ENCODE measurements around the gene TBPL1.

The TBPL1 gene

DNA sequence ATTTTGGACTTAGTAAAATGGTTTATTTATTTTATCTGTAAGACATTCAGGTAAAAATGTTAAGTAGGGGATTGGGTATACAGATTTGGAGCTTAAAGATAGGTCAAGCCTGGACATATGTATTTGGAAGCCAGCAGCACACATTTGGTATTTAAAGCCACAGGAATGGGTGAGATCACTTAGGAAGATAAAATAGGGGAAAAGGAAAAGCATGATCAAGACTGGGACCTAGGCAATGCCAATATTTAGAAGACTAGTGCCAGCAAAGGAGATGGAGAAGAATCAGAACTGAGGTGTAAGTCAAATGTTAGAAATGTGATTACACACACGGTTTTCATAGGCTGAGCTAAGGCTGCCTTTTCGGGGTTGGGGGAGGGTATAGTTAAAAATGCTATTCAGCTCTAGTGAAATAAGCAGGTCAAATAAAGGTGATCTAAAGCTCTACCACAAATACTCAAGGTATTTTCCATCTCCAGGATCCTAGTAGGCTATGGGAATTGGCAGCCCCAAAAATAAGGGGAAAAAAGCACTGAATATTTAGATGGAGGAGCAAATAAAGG is 78.8 kb downstream of the TBPL1 start:
- Histone ChIP-seq H3K4me1 (ENCODE audit: control insufficient read depth in 1 of 2, insufficient read depth in 1 of 2, low read depth in 1 of 2, low read length in 1 of 2) (no peaks in the 10 kb centered on the region), H3K9me3 (no peaks in the 10 kb centered on the region), H3K4me3 (ENCODE audit: low read depth in 1 of 2, low read length in 1 of 2) (no peak overlapping the region), H3K27ac (no peak overlapping the region), H3K27me3 (peaks cover 10% of the 10 kb centered on the region), H3K36me3 (no peaks in the 10 kb centered on the region)
- TF ChIP-seq, protein P1, sequence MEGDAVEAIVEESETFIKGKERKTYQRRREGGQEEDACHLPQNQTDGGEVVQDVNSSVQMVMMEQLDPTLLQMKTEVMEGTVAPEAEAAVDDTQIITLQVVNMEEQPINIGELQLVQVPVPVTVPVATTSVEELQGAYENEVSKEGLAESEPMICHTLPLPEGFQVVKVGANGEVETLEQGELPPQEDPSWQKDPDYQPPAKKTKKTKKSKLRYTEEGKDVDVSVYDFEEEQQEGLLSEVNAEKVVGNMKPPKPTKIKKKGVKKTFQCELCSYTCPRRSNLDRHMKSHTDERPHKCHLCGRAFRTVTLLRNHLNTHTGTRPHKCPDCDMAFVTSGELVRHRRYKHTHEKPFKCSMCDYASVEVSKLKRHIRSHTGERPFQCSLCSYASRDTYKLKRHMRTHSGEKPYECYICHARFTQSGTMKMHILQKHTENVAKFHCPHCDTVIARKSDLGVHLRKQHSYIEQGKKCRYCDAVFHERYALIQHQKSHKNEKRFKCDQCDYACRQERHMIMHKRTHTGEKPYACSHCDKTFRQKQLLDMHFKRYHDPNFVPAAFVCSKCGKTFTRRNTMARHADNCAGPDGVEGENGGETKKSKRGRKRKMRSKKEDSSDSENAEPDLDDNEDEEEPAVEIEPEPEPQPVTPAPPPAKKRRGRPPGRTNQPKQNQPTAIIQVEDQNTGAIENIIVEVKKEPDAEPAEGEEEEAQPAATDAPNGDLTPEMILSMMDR (IDR thresholded peaks at IDR 0.05), result no peak

DNA sequence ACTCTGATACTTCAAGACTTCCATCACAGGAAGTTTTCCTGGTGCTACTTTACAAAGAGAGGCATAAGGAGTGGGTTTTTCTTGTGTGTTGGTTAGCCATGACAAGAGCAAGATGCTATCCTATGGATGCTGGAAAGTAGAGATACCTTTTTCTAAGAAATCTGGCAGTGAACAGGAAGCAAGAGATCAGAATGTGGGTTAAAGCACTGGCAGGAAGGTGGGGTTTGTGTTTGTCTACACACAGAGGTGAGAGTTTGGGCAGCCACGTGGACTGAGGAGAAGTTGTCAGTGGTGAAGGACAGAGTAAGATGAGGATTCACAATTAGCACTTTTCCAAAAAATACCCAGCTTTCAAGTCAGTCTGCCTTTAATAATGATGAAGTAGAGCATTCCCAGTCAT is 81.5 kb downstream of the TBPL1 start:
- TF ChIP-seq, protein P1 (IDR thresholded peaks at IDR 0.05), result no peak
- Histone ChIP-seq H3K27me3 (peaks cover 13% of the 10 kb centered on the region), H3K36me3 (no peaks in the 10 kb centered on the region), H3K27ac (no peak overlapping the region), H3K4me3 (ENCODE audit: low read depth in 1 of 2, low read length in 1 of 2) (no peak overlapping the region), H3K4me1 (ENCODE audit: control insufficient read depth in 1 of 2, insufficient read depth in 1 of 2, low read depth in 1 of 2, low read length in 1 of 2) (no peaks in the 10 kb centered on the region), H3K9me3 (no peaks in the 10 kb centered on the region)

GRCh38 chr6:134034961-134035822 is 82.2 kb downstream of the TBPL1 start:
- no peaks in the 10 kb centered on the region for H3K9me3 ChIP-seq
- no peaks in the 10 kb centered on the region for H3K36me3 ChIP-seq
- H3K27ac ChIP-seq, result no peak overlapping the region
- H3K4me3 ChIP-seq (ENCODE audit: low read depth in 1 of 2, low read length in 1 of 2), result no peak overlapping the region
- TF ChIP-seq, protein P1 (IDR thresholded peaks at IDR 0.05), result no peak
- H3K4me1 ChIP-seq (ENCODE audit: control insufficient read depth in 1 of 2, insufficient read depth in 1 of 2, low read depth in 1 of 2, low read length in 1 of 2), result no peaks in the 10 kb centered on the region
- peaks cover 13% of the 10 kb centered on the region for H3K27me3 ChIP-seq

GRCh38 chr6:134035823-134036296 is 82.8 kb downstream of the TBPL1 start:
- H3K36me3 ChIP-seq, result no peaks in the 10 kb centered on the region
- H3K27ac ChIP-seq, result no peak overlapping the region
- H3K9me3 ChIP-seq, result no peaks in the 10 kb centered on the region
- no peak overlapping the region for H3K4me3 ChIP-seq (ENCODE audit: low read depth in 1 of 2, low read length in 1 of 2)
- H3K4me1 ChIP-seq (ENCODE audit: control insufficient read depth in 1 of 2, insufficient read depth in 1 of 2, low read depth in 1 of 2, low read length in 1 of 2), result no peaks in the 10 kb centered on the region
- TF ChIP-seq, protein P1 (IDR thresholded peaks at IDR 0.05), result no peak
- peaks cover 13% of the 10 kb centered on the region for H3K27me3 ChIP-seq

DNA sequence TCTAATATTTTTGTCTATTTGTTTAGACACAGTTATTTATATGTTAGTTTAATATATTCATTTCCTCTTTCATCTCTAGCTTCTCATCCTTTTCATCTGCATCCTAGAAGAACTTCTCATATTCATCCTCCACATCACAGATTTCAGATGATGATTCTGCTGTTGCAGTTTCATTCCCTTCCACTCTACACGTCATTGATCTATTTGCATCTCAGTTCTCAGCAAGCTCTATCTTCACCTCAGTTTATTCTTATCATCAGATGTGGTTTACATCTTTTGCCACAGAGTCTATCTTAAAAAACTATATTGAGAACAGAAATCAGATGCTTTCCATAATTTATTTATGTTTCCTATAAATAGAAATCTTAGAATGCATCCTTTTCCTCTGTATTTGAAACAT is 86.1 kb downstream of the TBPL1 start:
- Histone ChIP-seq H3K36me3 (no peaks in the 10 kb centered on the region), H3K4me1 (ENCODE audit: control insufficient read depth in 1 of 2, insufficient read depth in 1 of 2, low read depth in 1 of 2, low read length in 1 of 2) (no peaks in the 10 kb centered on the region), H3K27ac (no peak overlapping the region), H3K27me3 (peaks cover 7% of the 10 kb centered on the region), H3K9me3 (no peaks in the 10 kb centered on the region), H3K4me3 (ENCODE audit: low read depth in 1 of 2, low read length in 1 of 2) (no peak overlapping the region)
- TF ChIP-seq, protein P1 (IDR thresholded peaks at IDR 0.05), result no peak
